H9 (cell line): ENCODE data around the gene SLFN5. TPM values are rescaled to one million over a fixed set of nuclear protein-coding genes. Genes with fewer than 3 reads are reported as not detected.

Source experiments
- DNase-seq: peaks from one replicate; pipeline ENCODE4 v3.0.0-alpha.2; 2017
- H2AFZ ChIP-seq: one replicate; pipeline ENCODE4 v1.6.1; 2013; ENCODE audit warnings: mild to moderate bottlenecking, low read length, control low read depth, moderate library complexity
- H2AK5ac ChIP-seq: 2 replicates; pipeline ENCODE4 v1.6.1; 2013; ENCODE audit warnings: low read length, control low read depth, mixed read lengths; ENCODE audit not compliant: insufficient read length
- H2BK120ac ChIP-seq: one replicate; pipeline ENCODE4 v1.6.1; 2013; ENCODE audit warnings: low read depth, mild to moderate bottlenecking, low read length, control low read depth, inconsistent platforms; ENCODE audit not compliant: poor library complexity, severe bottlenecking
- H2BK12ac ChIP-seq: 2 replicates; pipeline ENCODE4 v1.6.1; 2013; ENCODE audit warnings: low read length, control low read depth, mixed read lengths, low read depth; ENCODE audit not compliant: insufficient read length
- H2BK15ac ChIP-seq: 2 replicates; pipeline ENCODE4 v1.6.1; 2013; ENCODE audit warnings: low read depth, low read length, control low read depth
- H2BK20ac ChIP-seq: one replicate; pipeline ENCODE4 v1.6.1; 2013; ENCODE audit warnings: low read depth, mild to moderate bottlenecking, low read length, control low read depth, inconsistent platforms; ENCODE audit not compliant: poor library complexity, severe bottlenecking
- H2BK5ac ChIP-seq: 2 replicates; pipeline ENCODE4 v1.6.1; 2013; ENCODE audit warnings: low read length, control low read depth, mixed read lengths; ENCODE audit not compliant: insufficient read length
- H3K14ac ChIP-seq: 2 replicates; pipeline ENCODE4 v1.6.1; 2013; ENCODE audit warnings: low read length, control low read depth; ENCODE audit not compliant: insufficient read depth
- H3K18ac ChIP-seq: 2 replicates; pipeline ENCODE4 v1.6.1; 2013; ENCODE audit warnings: low read depth, mild to moderate bottlenecking, mixed read lengths, low read length, control low read depth; ENCODE audit not compliant: insufficient read length
- H3K23ac ChIP-seq: 2 replicates; pipeline ENCODE4 v1.6.1; 2013; ENCODE audit warnings: low read length, control low read depth, mixed read lengths, low read depth; ENCODE audit not compliant: insufficient read length
- H3K23me2 ChIP-seq: 2 replicates; pipeline ENCODE4 v1.6.1; 2013; ENCODE audit warnings: low read depth, mild to moderate bottlenecking, mixed read lengths, low read length, control low read depth; ENCODE audit not compliant: insufficient read length, poor library complexity, severe bottlenecking
- H3K27ac ChIP-seq: 2 replicates; pipeline ENCODE4 v1.5.1; 2013; ENCODE audit warnings: low read length, control low read depth, mixed read lengths, low read depth; ENCODE audit not compliant: insufficient read length
- H3K27me3 ChIP-seq: 2 replicates; pipeline ENCODE4 v1.6.1; 2013; ENCODE audit warnings: low read length, control low read depth, inconsistent platforms; ENCODE audit not compliant: insufficient read depth
- H3K4ac ChIP-seq: 2 replicates; pipeline ENCODE4 v1.6.1; 2013; ENCODE audit warnings: low read depth, mild to moderate bottlenecking, control low read depth, inconsistent platforms, low read length, moderate library complexity
- H3K4me1 ChIP-seq: 2 replicates; pipeline ENCODE4 v1.6.1; 2013; ENCODE audit warnings: low read length, control low read depth, inconsistent platforms; ENCODE audit not compliant: insufficient read depth
- H3K4me2 ChIP-seq: 2 replicates; pipeline ENCODE4 v1.6.1; 2013; ENCODE audit warnings: low read length, control low read depth, mixed read lengths; ENCODE audit not compliant: insufficient read length, insufficient read depth
- H3K56ac ChIP-seq: 2 replicates; pipeline ENCODE4 v1.6.1; 2013; ENCODE audit warnings: low read depth, mild to moderate bottlenecking, mixed read lengths, low read length, control low read depth; ENCODE audit not compliant: insufficient read length
- H3K79me1 ChIP-seq: 2 replicates; pipeline ENCODE4 v1.6.1; 2013; ENCODE audit warnings: low read depth, mild to moderate bottlenecking, moderate library complexity, low read length, control low read depth, inconsistent platforms; ENCODE audit not compliant: insufficient read depth, poor library complexity, severe bottlenecking
- H3K79me2 ChIP-seq: 2 replicates; pipeline ENCODE4 v1.6.1; 2013; ENCODE audit warnings: low read length, control low read depth, inconsistent platforms; ENCODE audit not compliant: insufficient read depth
- H3K9ac ChIP-seq: 2 replicates; pipeline ENCODE4 v1.6.1; 2013; ENCODE audit warnings: low read length, control low read depth, mixed read lengths; ENCODE audit not compliant: insufficient read length; ENCODE audit errors: extremely low read depth
- H3K9me3 ChIP-seq: one replicate; pipeline ENCODE4 v1.6.1; 2013; ENCODE audit warnings: low read depth, low read length, inconsistent platforms; ENCODE audit not compliant: control insufficient read depth
- H3T11ph ChIP-seq: one replicate; pipeline ENCODE4 v1.6.1; 2013; ENCODE audit warnings: mild to moderate bottlenecking, low read length, control low read depth, inconsistent platforms
- H4K20me1 ChIP-seq: one replicate; pipeline ENCODE4 v1.6.1; 2013; ENCODE audit not compliant: control insufficient read depth, insufficient read length, insufficient read depth
- H4K5ac ChIP-seq: 2 replicates; pipeline ENCODE4 v1.6.1; 2013; ENCODE audit warnings: low read depth, mild to moderate bottlenecking, mixed read lengths, low read length, control low read depth; ENCODE audit not compliant: insufficient read length
- H4K8ac ChIP-seq: replicated peaks from 2 replicates; pipeline ENCODE4 v1.6.1; 2013; ENCODE audit warnings: low read length, control low read depth, mixed read lengths, low read depth; ENCODE audit not compliant: insufficient read length
- H4K91ac ChIP-seq: 2 replicates; pipeline ENCODE4 v1.6.1; 2013; ENCODE audit warnings: low read depth, mild to moderate bottlenecking, moderate library complexity, mixed read lengths, low read length, control low read depth; ENCODE audit not compliant: insufficient read length
- H3K27ac Mint-ChIP-seq, 3 experiments: 2 replicates in 2 of 3; 3 replicates in 1 of 3; pipeline ENCODE4 v1.8.0; 2020 to 2021; ENCODE audit warnings: mixed read lengths in 3 of 3, mild to moderate bottlenecking in 1 of 3, moderate library complexity in 1 of 3
- H3K27me3 Mint-ChIP-seq: 2 replicates; pipeline ENCODE4 v1.8.0; 2021; ENCODE audit warnings: low read depth, mild to moderate bottlenecking, moderate library complexity, mixed read lengths
- H3K36me3 Mint-ChIP-seq, 3 experiments: 2 replicates in 2 of 3; 3 replicates in 1 of 3; pipeline ENCODE4 v1.8.0; 2020 to 2021; ENCODE audit warnings: low read depth in 3 of 3, mixed read lengths in 3 of 3; ENCODE audit not compliant: insufficient read depth in 1 of 3
- H3K4me1 Mint-ChIP-seq, 2 experiments: 2 replicates each; pipeline ENCODE4 v1.8.0; 2020; ENCODE audit warnings: mixed read lengths in 2 of 2
- H3K4me3 Mint-ChIP-seq, 2 experiments: 2 replicates in 1 of 2; 3 replicates in 1 of 2; pipeline ENCODE4 v1.8.0; 2020 to 2021; ENCODE audit warnings: mild to moderate bottlenecking in 2 of 2, mixed read lengths in 2 of 2, moderate library complexity in 1 of 2
- H3K9me3 Mint-ChIP-seq, 2 experiments: 2 replicates in 1 of 2; 3 replicates in 1 of 2; pipeline ENCODE4 v1.8.0; 2020; ENCODE audit warnings: mild to moderate bottlenecking in 2 of 2, mixed read lengths in 2 of 2, moderate library complexity in 1 of 2
- WGBS: extraction: QIAGEN DNeasy Blood & Tissue Kit; methylation state at CpG from one replicate; pipeline ENCODE4 v1.1.7; 2013; ENCODE audit warnings: missing lambda C conversion rate, low lambda C conversion rate, mixed read lengths; ENCODE audit not compliant: insufficient read length; ENCODE audit errors: extremely low coverage; 5-methylcytosine and 5-hydroxymethylcytosine counted together
- total RNA-seq: library from RNA; stranded (reverse); gene quantifications from 2 replicates; pipeline ENCODE4 v1.2.1, GENCODE V29; 2021
- TF ChIP-seq, protein P1 (sequence below): fragments of 200-600 bp; sonication (generic); conservative IDR thresholded peaks from 3 replicates; pipeline ENCODE4 v1.8.0; 2021; ENCODE audit warnings: antibody characterized with exemption, mild to moderate bottlenecking

SLFN5 gene
- total RNA-seq, 1 experiment from 2014 or later = 2.9 TPM

DNA sequence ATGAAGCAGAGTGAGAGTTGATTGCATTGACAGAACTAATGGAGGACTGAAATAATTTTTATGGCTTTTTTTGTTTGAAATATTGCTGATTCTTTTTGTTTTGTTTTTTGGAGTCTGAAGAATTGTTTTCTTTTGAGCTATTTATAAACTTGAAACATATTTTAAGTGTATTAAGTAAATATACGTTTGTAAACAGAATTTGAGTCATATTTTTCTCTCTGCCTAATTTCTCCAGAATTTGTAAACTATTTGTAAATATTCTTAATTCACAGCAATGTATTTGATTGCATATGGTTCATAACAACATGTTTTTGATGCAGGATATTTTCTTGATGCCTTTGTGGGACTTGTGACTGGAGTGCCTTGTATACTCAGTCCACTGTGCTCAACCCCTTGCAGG is 79.9 kb downstream of the SLFN5 start:
- no peak overlapping the region for H3K4me3 Mint-ChIP-seq

More for the DNA sequence above, 79.9 kb downstream of the SLFN5 start:
- no peaks in the 10 kb centered on the region for H3K4me1 Mint-ChIP-seq
- H3K4me2 ChIP-seq = no peak overlapping the region
- H3K4ac ChIP-seq = no peak overlapping the region
- no peak overlapping the region for H3K9ac ChIP-seq
- no CpG with 5 or more reads among the region's 1 CpG for WGBS
- H3K23ac ChIP-seq = no peak overlapping the region
- no peak overlapping the region for H4K5ac ChIP-seq
- peaks cover 0 to 14% (median 4%) of the 10 kb centered on the region in 3 experiments; a peak in 5 of 7 replicates for H3K36me3 Mint-ChIP-seq
- no peak overlapping the region for H2BK120ac ChIP-seq
- H3K79me2 ChIP-seq = no peaks in the 10 kb centered on the region
- H3K23me2 ChIP-seq = no peaks in the 10 kb centered on the region
- H3K27ac ChIP-seq = no peak overlapping the region
- H2BK12ac ChIP-seq = no peak overlapping the region
- H4K20me1 ChIP-seq = no peaks in the 10 kb centered on the region
- no peak overlapping the region for H2BK5ac ChIP-seq
- DNase-seq = no peak
- no peak overlapping the region for H3T11ph ChIP-seq
- TF ChIP-seq, protein P1, sequence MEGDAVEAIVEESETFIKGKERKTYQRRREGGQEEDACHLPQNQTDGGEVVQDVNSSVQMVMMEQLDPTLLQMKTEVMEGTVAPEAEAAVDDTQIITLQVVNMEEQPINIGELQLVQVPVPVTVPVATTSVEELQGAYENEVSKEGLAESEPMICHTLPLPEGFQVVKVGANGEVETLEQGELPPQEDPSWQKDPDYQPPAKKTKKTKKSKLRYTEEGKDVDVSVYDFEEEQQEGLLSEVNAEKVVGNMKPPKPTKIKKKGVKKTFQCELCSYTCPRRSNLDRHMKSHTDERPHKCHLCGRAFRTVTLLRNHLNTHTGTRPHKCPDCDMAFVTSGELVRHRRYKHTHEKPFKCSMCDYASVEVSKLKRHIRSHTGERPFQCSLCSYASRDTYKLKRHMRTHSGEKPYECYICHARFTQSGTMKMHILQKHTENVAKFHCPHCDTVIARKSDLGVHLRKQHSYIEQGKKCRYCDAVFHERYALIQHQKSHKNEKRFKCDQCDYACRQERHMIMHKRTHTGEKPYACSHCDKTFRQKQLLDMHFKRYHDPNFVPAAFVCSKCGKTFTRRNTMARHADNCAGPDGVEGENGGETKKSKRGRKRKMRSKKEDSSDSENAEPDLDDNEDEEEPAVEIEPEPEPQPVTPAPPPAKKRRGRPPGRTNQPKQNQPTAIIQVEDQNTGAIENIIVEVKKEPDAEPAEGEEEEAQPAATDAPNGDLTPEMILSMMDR = no peak
- H4K8ac ChIP-seq = no peak overlapping the region
- no peak overlapping the region for H2AK5ac ChIP-seq
- H2BK15ac ChIP-seq = no peak overlapping the region
- no peak overlapping the region for H3K56ac ChIP-seq
- no peak overlapping the region for H3K18ac ChIP-seq
- H3K27me3 ChIP-seq = no peaks in the 10 kb centered on the region
- no peak overlapping the region for H3K14ac ChIP-seq
- no peaks in the 10 kb centered on the region for H3K9me3 ChIP-seq
- H3K9me3 Mint-ChIP-seq = peaks cover 22 to 27% of the 10 kb centered on the region in 2 experiments
- no peak overlapping the region for H2AFZ ChIP-seq
- no peak overlapping the region for H3K27ac Mint-ChIP-seq
- no peak overlapping the region for H2BK20ac ChIP-seq
- no peak overlapping the region for H4K91ac ChIP-seq
- H3K27me3 Mint-ChIP-seq = peaks cover 5% of the 10 kb centered on the region
- H3K79me1 ChIP-seq = no peaks in the 10 kb centered on the region
- H3K4me1 ChIP-seq = no peaks in the 10 kb centered on the region

Other genes with a start within 250 kb of the SLFN5 start
- 21.1 and 21.4 TPM in 2 replicates for gene RFFL, start 179.4 kb upstream of the SLFN5 start, total RNA-seq
- 14.0 and 15.8 TPM in 2 replicates for gene RAD51D, start 123.2 kb upstream of the SLFN5 start, total RNA-seq
- not detected in 2 replicates for gene FNDC8, start 121.5 kb upstream of the SLFN5 start, total RNA-seq
- gene NLE1, start 100.8 kb upstream of the SLFN5 start, total RNA-seq = 41.7 and 43.9 TPM in 2 replicates
- gene UNC45B, start 95.3 kb upstream of the SLFN5 start, total RNA-seq = 0.07 and 0.22 TPM in 2 replicates
- gene SLC35G3, start 48.7 kb upstream of the SLFN5 start, total RNA-seq = not detected in 2 replicates
- gene SLFN11, start 130.5 kb downstream of the SLFN5 start, total RNA-seq = 0.55 and 0.90 TPM in 2 replicates
- gene SLFN12, start 189.4 kb downstream of the SLFN5 start, total RNA-seq = 13.4 and 14.5 TPM in 2 replicates
- 10.1 TPM in 2 replicates for gene SLFN13, start 205.7 kb downstream of the SLFN5 start, total RNA-seq